GM23338 (cell line): Measurements from ENCODE around the gene MYOM1. TPM values are rescaled to one million over a fixed set of nuclear protein-coding genes. Genes with fewer than 3 reads are reported as not detected.

Experiments used
- ATAC-seq: fragments of 200-7000 bp; cut with Tn5 transposase; 3 replicates; pipeline ENCODE4 v1.9.1; 2020
- DNase-seq: peaks from one replicate; pipeline ENCODE4 v3.0.0-alpha.2; 2015; ENCODE audit warnings: low spot score
- H2AFZ ChIP-seq: fragments of 200-600 bp; sonication (generic); 2 replicates; pipeline ENCODE4 v1.8.0; 2016; ENCODE audit warnings: antibody characterized with exemption, mild to moderate bottlenecking, moderate library complexity
- H3F3A ChIP-seq: fragments of 200-600 bp; sonication (generic); replicated peaks from 2 replicates; pipeline ENCODE4 v1.8.0; 2017; ENCODE audit warnings: antibody characterized with exemption, mixed run types, low read depth
- H3K27ac ChIP-seq: fragments of 200-600 bp; sonication (generic); 2 replicates; pipeline ENCODE4 v1.6.1; 2016; ENCODE audit warnings: low read depth
- H3K27me3 ChIP-seq: fragments of 200-600 bp; sonication (generic); 2 replicates; pipeline ENCODE4 v1.8.0; 2016; ENCODE audit warnings: mild to moderate bottlenecking, mixed run types, moderate library complexity; ENCODE audit not compliant: insufficient read depth
- H3K36me3 ChIP-seq: fragments of 200-600 bp; sonication (generic); 2 replicates; pipeline ENCODE4 v1.8.0; 2016; ENCODE audit warnings: mild to moderate bottlenecking; ENCODE audit not compliant: insufficient read depth
- H3K4me1 ChIP-seq: fragments of 200-600 bp; sonication (generic); 2 replicates; pipeline ENCODE4 v1.8.0; 2016; ENCODE audit warnings: mild to moderate bottlenecking, moderate library complexity; ENCODE audit not compliant: insufficient read depth
- H3K4me2 ChIP-seq: fragments of 200-600 bp; sonication (generic); 2 replicates; pipeline ENCODE4 v1.7.1; 2017; ENCODE audit warnings: mixed run types
- H3K4me3 ChIP-seq: fragments of 200-600 bp; sonication (generic); 2 replicates; pipeline ENCODE4 v1.6.1; 2016; ENCODE audit warnings: mixed run types
- H3K79me2 ChIP-seq: fragments of 200-600 bp; sonication (generic); replicated peaks from 2 replicates; pipeline ENCODE4 v1.8.0; 2017; ENCODE audit warnings: mild to moderate bottlenecking; ENCODE audit not compliant: insufficient read depth
- H3K9me2 ChIP-seq: fragments of 200-600 bp; sonication (generic); 2 replicates; pipeline ENCODE4 v1.8.0; 2017; ENCODE audit not compliant: insufficient read depth
- H4K20me1 ChIP-seq: fragments of 200-600 bp; sonication (generic); replicated peaks from 2 replicates; pipeline ENCODE4 v1.8.0; 2017; ENCODE audit warnings: mild to moderate bottlenecking; ENCODE audit not compliant: insufficient read depth
- H3K27ac Mint-ChIP-seq: 2 replicates; pipeline ENCODE4 v1.8.0; 2020; ENCODE audit warnings: inconsistent platforms, mild to moderate bottlenecking, moderate library complexity, mixed read lengths
- H3K27me3 Mint-ChIP-seq: 3 replicates; pipeline ENCODE4 v1.8.0; 2022; ENCODE audit warnings: low read depth, mild to moderate bottlenecking, moderate library complexity, mixed read lengths, inconsistent platforms; ENCODE audit not compliant: insufficient read depth, poor library complexity
- H3K36me3 Mint-ChIP-seq: 3 replicates; pipeline ENCODE4 v1.8.0; 2021; ENCODE audit warnings: low read depth, mild to moderate bottlenecking, inconsistent platforms, moderate library complexity, mixed read lengths
- H3K4me1 Mint-ChIP-seq: 3 replicates; pipeline ENCODE4 v1.8.0; 2020; ENCODE audit warnings: mild to moderate bottlenecking, inconsistent platforms, mixed read lengths
- H3K4me3 Mint-ChIP-seq: 3 replicates; pipeline ENCODE4 v1.8.0; 2021; ENCODE audit warnings: moderate library complexity, mild to moderate bottlenecking, inconsistent platforms, mixed read lengths
- H3K9me3 Mint-ChIP-seq: 3 replicates; pipeline ENCODE4 v1.8.0; 2020; ENCODE audit warnings: moderate library complexity, mild to moderate bottlenecking, inconsistent platforms, mixed read lengths
- CREB1 ChIP-seq: fragments of 250-450 bp; sonication (Bioruptor Pico); IDR thresholded peaks from 2 replicates; pipeline ENCODE4 v1.5.0; 2020; ENCODE audit warnings: low read depth, mild to moderate bottlenecking, moderate library complexity
- ETS1 ChIP-seq: IDR thresholded peaks from 2 replicates; pipeline ENCODE4 v1.6.1; 2016; ENCODE audit warnings: antibody characterized with exemption
- EZH2 ChIP-seq: fragments of 200-600 bp; sonication (generic); IDR thresholded peaks from one replicate; pipeline ENCODE4 v1.8.0; 2017; ENCODE audit warnings: antibody characterized with exemption, mild to moderate bottlenecking, low read depth; ENCODE audit not compliant: unreplicated experiment
- EZH2phosphoT487 ChIP-seq: fragments of 200-600 bp; sonication (generic); IDR thresholded peaks from one replicate; pipeline ENCODE4 v1.8.1; 2018; ENCODE audit warnings: antibody characterized with exemption; ENCODE audit not compliant: unreplicated experiment
- JUNB ChIP-seq: IDR thresholded peaks from one replicate; pipeline ENCODE4 v1.6.1; 2016; ENCODE audit warnings: antibody characterized with exemption; ENCODE audit not compliant: unreplicated experiment
- NANOG ChIP-seq: IDR thresholded peaks from 2 replicates; pipeline ENCODE4 v1.6.1; 2016; ENCODE audit warnings: antibody characterized with exemption, borderline replicate concordance
- POLR2AphosphoS5 ChIP-seq: IDR thresholded peaks from 2 replicates; pipeline ENCODE4 v1.6.1; 2016; ENCODE audit warnings: antibody characterized with exemption, low read depth
- REST ChIP-seq: IDR thresholded peaks from one replicate; pipeline ENCODE4 v1.6.1; 2018; ENCODE audit warnings: antibody characterized with exemption; ENCODE audit not compliant: unreplicated experiment
- STAT1 ChIP-seq: IDR thresholded peaks from one replicate; pipeline ENCODE4 v1.6.1; 2016; ENCODE audit warnings: antibody characterized with exemption; ENCODE audit not compliant: unreplicated experiment
- ZNF114 ChIP-seq: fragments of 250-450 bp; sonication (Bioruptor Pico); IDR thresholded peaks from 2 replicates; pipeline ENCODE4 v1.5.0; 2020; ENCODE audit warnings: mild to moderate bottlenecking, moderate library complexity
- ZNF331 ChIP-seq: fragments of 250-450 bp; sonication (Bioruptor Pico); IDR thresholded peaks from 2 replicates; pipeline ENCODE4 v1.5.0; 2020; ENCODE audit warnings: low read depth, mild to moderate bottlenecking, moderate library complexity
- polyA plus RNA-seq: library from polyadenylated mRNA; unstranded; fragments of >200 nt; fragmentation: Nextera tagmentation; extraction: Ambion mirVana; gene quantifications from 2 replicates; pipeline ENCODE4 v1.2.1, GENCODE V29; 2016
- total RNA-seq: library from RNA; depleted of rRNA; stranded (reverse); fragments of >200 nt; shearing (Covaris generic); gene quantifications from 2 replicates; pipeline ENCODE4 v1.2.3, GENCODE V29; 2014
- TF ChIP-seq, protein P1 (sequence below), 2 experiments: fragments of 200-600 bp in 1 of 2; sonication (generic) in 1 of 2; conservative IDR thresholded peaks; 2 replicates each; pipeline versions ENCODE4 v1.5.1 to v1.6.1; 2016 to 2017; ENCODE audit warnings: antibody characterized with exemption in 2 of 2, low read depth in 2 of 2, mild to moderate bottlenecking in 2 of 2, moderate library complexity in 1 of 2
- TF ChIP-seq, protein P2 (sequence below): fragments of 250-450 bp; sonication (Bioruptor Pico); IDR thresholded peaks from 2 replicates; pipeline ENCODE4 v1.5.0; 2020; ENCODE audit warnings: mild to moderate bottlenecking, moderate library complexity

MYOM1 gene
- total and polyA plus RNA-seq, 2 experiments from 2014 or later: 0.27 to 0.38 TPM

- H3K4me1 ChIP-seq: no peaks in the 10 kb centered on the region
- H3K27ac Mint-ChIP-seq: no peak overlapping the region
- H3F3A ChIP-seq: no peaks in the 10 kb centered on the region
- TF ChIP-seq REST (no peak), EZH2 (no peak), ZNF114 (CRISPR knock-in tag) (no peak), ZNF331 (CRISPR knock-in tag) (no peak), EZH2phosphoT487 (no peak), STAT1 (no peak), ETS1 (no peak), NANOG (no peak), POLR2AphosphoS5 (no peak), JUNB (no peak), CREB1 (CRISPR knock-in tag) (no peak)
- TF ChIP-seq, protein P1, sequence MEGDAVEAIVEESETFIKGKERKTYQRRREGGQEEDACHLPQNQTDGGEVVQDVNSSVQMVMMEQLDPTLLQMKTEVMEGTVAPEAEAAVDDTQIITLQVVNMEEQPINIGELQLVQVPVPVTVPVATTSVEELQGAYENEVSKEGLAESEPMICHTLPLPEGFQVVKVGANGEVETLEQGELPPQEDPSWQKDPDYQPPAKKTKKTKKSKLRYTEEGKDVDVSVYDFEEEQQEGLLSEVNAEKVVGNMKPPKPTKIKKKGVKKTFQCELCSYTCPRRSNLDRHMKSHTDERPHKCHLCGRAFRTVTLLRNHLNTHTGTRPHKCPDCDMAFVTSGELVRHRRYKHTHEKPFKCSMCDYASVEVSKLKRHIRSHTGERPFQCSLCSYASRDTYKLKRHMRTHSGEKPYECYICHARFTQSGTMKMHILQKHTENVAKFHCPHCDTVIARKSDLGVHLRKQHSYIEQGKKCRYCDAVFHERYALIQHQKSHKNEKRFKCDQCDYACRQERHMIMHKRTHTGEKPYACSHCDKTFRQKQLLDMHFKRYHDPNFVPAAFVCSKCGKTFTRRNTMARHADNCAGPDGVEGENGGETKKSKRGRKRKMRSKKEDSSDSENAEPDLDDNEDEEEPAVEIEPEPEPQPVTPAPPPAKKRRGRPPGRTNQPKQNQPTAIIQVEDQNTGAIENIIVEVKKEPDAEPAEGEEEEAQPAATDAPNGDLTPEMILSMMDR (conservative IDR thresholded peaks at IDR 0.05; ENCODE audit: low read depth in 2 of 2): no peak
- TF ChIP-seq, protein P2, sequence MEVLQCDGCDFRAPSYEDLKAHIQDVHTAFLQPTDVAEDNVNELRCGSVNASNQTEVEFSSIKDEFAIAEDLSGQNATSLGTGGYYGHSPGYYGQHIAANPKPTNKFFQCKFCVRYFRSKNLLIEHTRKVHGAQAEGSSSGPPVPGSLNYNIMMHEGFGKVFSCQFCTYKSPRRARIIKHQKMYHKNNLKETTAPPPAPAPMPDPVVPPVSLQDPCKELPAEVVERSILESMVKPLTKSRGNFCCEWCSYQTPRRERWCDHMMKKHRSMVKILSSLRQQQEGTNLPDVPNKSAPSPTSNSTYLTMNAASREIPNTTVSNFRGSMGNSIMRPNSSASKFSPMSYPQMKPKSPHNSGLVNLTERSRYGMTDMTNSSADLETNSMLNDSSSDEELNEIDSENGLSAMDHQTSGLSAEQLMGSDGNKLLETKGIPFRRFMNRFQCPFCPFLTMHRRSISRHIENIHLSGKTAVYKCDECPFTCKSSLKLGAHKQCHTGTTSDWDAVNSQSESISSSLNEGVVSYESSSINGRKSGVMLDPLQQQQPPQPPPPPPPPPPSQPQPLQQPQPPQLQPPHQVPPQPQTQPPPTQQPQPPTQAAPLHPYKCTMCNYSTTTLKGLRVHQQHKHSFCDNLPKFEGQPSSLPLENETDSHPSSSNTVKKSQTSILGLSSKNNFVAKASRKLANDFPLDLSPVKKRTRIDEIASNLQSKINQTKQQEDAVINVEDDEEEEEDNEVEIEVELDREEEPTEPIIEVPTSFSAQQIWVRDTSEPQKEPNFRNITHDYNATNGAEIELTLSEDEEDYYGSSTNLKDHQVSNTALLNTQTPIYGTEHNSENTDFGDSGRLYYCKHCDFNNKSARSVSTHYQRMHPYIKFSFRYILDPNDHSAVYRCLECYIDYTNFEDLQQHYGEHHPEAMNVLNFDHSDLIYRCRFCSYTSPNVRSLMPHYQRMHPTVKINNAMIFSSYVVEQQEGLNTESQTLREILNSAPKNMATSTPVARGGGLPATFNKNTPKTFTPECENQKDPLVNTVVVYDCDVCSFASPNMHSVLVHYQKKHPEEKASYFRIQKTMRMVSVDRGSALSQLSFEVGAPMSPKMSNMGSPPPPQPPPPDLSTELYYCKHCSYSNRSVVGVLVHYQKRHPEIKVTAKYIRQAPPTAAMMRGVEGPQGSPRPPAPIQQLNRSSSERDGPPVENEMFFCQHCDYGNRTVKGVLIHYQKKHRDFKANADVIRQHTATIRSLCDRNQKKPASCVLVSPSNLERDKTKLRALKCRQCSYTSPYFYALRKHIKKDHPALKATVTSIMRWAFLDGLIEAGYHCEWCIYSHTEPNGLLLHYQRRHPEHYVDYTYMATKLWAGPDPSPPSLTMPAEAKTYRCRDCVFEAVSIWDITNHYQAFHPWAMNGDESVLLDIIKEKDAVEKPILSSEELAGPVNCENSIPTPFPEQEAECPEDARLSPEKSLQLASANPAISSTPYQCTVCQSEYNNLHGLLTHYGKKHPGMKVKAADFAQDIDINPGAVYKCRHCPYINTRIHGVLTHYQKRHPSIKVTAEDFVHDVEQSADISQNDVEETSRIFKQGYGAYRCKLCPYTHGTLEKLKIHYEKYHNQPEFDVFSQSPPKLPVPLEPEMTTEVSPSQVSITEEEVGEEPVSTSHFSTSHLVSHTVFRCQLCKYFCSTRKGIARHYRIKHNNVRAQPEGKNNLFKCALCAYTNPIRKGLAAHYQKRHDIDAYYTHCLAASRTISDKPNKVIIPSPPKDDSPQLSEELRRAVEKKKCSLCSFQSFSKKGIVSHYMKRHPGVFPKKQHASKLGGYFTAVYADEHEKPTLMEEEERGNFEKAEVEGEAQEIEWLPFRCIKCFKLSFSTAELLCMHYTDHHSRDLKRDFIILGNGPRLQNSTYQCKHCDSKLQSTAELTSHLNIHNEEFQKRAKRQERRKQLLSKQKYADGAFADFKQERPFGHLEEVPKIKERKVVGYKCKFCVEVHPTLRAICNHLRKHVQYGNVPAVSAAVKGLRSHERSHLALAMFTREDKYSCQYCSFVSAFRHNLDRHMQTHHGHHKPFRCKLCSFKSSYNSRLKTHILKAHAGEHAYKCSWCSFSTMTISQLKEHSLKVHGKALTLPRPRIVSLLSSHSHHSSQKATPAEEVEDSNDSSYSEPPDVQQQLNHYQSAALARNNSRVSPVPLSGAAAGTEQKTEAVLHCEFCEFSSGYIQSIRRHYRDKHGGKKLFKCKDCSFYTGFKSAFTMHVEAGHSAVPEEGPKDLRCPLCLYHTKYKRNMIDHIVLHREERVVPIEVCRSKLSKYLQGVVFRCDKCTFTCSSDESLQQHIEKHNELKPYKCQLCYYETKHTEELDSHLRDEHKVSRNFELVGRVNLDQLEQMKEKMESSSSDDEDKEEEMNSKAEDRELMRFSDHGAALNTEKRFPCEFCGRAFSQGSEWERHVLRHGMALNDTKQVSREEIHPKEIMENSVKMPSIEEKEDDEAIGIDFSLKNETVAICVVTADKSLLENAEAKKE (CRISPR knock-in tag): no peak
- H3K36me3 Mint-ChIP-seq: no peaks in the 10 kb centered on the region
- ATAC-seq (no peak), DNase-seq (no peak)
- H3K27me3 Mint-ChIP-seq: no peaks in the 10 kb centered on the region
- H3K9me3 Mint-ChIP-seq: no peaks in the 10 kb centered on the region
- H3K4me2 ChIP-seq: no peak overlapping the region
- H2AFZ ChIP-seq: no peak overlapping the region
- H3K4me3 Mint-ChIP-seq: no peak overlapping the region
- peaks cover 18% of the 10 kb centered on the region for H3K4me1 Mint-ChIP-seq
- H3K27me3 ChIP-seq: no peaks in the 10 kb centered on the region
- H3K27ac ChIP-seq: no peak overlapping the region
- H3K4me3 ChIP-seq: no peak overlapping the region
- no peaks in the 10 kb centered on the region; the same call in 1 of the 2 replicates for H3K9me2 ChIP-seq
- no peaks in the 10 kb centered on the region for H4K20me1 ChIP-seq
- no peaks in the 10 kb centered on the region for H3K79me2 ChIP-seq
- H3K36me3 ChIP-seq: no peaks in the 10 kb centered on the region
Observed at GRCh38 chr18:3079653-3080052, 140.1 kb downstream of the MYOM1 start.
